ENCODE measurements around the gene USP4.
A peak's percentile ranks its signal among the peaks of the same experiment; 100 is the strongest.
"Not testable (repeated sequence)": the region's sequence is repeated elsewhere in the genome, so short reads cannot be mapped to it uniquely, and the experiment has no call there.

USP4 gene, protein sequence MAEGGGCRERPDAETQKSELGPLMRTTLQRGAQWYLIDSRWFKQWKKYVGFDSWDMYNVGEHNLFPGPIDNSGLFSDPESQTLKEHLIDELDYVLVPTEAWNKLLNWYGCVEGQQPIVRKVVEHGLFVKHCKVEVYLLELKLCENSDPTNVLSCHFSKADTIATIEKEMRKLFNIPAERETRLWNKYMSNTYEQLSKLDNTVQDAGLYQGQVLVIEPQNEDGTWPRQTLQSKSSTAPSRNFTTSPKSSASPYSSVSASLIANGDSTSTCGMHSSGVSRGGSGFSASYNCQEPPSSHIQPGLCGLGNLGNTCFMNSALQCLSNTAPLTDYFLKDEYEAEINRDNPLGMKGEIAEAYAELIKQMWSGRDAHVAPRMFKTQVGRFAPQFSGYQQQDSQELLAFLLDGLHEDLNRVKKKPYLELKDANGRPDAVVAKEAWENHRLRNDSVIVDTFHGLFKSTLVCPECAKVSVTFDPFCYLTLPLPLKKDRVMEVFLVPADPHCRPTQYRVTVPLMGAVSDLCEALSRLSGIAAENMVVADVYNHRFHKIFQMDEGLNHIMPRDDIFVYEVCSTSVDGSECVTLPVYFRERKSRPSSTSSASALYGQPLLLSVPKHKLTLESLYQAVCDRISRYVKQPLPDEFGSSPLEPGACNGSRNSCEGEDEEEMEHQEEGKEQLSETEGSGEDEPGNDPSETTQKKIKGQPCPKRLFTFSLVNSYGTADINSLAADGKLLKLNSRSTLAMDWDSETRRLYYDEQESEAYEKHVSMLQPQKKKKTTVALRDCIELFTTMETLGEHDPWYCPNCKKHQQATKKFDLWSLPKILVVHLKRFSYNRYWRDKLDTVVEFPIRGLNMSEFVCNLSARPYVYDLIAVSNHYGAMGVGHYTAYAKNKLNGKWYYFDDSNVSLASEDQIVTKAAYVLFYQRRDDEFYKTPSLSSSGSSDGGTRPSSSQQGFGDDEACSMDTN

DNA sequence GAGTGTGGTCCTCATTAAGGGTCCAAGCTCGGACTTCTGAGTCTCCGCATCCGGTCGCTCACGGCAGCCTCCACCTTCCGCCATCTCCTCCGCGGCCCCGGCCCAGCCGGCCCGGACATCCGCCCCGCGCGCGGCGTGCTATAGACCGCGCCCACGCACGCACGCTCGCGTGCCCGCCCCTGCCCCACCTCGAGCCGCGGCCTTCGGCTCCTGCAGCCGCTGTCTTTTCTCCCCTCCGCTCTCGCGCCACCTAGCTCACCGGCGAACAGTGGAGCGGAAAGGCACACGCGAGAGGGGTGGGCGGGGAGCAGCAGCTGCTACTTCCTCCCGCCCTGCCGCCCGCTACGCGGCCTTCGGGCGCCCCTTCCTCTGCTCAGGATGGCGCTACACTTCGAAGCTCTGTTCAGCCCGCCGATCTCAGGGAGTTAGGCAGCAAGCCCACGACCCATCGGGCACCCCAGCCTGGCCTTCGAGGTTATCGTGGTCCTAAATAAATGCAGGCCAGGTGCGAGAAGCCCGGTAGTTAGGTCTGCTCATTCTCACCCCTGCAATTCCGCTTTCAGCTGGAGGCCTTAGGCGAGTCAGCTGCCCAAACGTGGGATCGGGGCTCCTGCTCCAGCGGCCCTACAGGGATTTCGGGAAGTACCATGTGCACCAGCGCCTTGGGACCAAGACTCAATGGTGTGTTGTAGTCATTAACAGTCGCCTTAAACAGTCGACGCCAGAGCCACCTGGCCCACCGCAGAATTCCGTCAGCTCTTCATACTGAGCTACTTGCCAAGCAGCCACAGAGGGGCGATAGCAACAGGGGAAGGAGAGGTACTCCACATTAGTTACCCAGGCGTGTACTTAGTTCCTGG, at the start of gene USP4:
Gene USP4 (minus strand): TSS at position 113 of the 860 bp plus-strand sequence. CDS start 29 bp downstream, at position 84.
- peak; percentile 90 for DNase-seq (ENCODE audit: low spot score)

DNA sequence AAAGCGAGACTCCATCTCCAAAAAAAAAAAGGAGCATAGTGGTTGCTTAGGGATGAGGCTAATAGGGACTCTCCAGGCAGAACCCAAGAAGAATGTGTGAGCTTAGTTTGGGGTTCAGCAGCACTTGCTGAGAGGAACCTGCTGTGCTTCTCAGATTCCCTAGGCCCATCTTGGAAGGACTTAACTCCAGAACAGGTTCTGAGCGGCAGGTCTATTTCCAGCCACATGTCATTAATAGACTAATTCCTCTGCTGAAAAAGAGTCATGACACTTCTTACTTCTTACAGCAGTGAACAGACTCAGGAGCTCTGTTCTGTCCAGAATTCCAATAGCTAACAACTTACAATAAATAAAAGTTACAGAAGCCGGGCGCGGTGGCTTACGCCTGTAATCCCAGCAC, 49.4 kb upstream of the USP4 start:
- DNase-seq (ENCODE audit: low spot score) = no peak

DNA sequence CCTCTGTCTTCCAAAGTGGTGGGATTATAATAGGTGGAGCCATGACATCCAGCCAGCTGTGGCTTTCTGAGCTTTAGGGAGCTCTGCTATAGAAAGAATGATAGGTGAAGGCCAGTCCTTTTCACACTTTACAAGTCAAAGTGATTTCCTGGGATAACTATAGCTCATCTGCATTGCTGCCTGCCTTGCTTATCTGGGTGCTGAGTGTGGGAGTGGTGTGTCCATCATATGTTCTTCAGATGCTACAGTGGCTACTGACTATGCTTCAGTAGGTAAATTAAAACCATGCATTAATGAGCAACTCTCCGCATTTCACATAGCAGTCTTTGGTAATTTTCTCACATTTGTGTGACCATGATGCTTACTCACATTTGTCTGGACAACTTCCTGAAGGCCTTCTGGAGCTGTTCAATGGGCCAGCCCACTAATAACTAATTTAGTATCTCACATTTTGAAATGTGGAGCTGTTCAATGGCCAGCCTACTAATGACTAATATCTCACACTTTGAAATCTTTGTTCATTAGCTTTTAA, 48.5 kb upstream of the USP4 start:
- DNase-seq (ENCODE audit: low spot score) = no peak

DNA sequence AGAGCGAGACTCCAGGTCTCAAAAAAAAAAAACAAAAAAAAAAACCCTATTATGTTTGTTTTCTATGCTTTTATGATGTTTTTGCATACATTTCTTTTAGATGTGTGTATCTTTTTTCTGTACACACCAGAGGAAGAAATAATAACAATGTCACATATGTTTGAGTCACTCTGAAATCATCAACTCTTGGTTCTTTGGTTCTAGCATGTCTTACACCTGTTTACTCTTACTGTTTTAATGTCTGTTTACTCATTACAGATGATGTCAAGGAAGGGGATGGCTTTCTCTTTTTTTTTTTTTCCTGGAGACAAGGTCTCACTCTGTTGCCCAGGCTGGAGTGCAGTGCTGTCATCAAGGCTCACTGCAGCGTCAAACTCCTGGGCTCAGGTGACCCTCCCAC, 47.9 kb upstream of the USP4 start:
- no peak for DNase-seq (ENCODE audit: low spot score)

DNA sequence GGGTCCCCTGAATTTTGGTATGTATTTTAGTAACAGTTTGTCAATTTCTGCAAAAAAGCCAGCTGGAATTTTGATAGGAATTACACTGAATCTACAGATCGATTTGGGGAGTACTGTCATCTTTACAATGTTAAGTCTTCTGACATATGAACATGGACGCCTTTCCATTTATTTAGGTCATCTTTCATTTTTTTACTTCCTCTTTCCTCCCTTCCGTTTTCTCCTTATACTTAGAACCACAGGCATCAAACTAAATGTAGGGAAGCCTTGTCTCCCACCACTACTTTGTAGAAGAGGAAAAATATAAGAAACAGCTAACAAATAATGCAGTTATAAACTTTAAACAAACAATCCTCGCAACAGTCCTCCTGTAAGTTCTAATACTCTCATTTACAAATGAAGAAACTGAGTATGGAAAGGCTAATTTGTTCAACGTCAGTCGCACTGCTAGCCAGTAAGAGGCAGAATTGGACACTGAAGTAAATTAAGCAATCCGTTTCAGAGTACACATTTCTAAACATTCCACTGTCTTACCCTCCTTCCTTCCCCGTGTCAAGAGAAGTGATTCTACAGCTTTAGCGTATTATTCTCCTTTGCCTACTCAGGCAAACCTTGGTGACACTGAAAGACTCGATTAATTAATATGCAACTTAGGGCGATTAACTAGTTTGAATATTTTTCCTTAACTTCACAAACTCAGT, 46.4 kb upstream of the USP4 start:
- no peak for DNase-seq (ENCODE audit: low spot score)

DNA sequence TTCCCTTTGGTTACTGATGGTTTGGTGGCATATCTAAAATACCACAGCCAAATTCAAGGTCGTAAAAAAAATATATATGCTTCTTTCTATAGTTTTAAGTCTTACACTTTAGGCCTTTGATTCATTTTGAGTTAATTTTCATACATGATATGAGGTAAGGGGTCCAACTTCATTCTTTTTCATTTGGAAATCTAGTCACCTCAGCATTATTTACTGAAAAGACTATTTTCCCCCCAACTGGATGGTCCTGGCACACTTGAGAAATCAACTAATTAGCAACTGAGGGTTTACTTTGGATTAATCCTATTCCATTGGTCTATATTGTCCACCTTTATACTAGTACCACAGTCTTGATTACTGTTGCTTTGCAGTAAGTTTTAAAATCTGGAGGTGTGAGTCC, 45.8 kb upstream of the USP4 start:
- DNase-seq (ENCODE audit: low spot score) = no peak

DNA sequence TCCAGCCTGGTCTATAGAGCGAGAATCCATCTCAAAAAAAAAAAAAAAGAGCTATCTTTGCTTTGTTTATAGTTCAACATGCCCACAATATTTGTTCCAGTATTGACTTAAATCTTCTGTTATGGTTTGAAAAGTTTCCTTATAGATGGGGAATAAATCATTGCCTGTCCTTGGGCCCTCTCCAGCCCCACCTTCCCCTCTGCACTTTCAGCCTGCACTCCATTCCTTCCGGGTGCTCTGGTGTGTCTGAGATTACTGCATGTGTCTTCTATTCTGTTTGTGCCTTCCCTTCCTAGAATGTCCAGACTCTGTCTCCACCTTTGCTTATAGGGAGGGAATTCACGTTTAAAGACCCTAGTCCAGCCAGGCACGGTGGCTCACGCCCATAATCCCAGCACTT, 43.5 kb upstream of the USP4 start:
- no peak for DNase-seq (ENCODE audit: low spot score)

DNA sequence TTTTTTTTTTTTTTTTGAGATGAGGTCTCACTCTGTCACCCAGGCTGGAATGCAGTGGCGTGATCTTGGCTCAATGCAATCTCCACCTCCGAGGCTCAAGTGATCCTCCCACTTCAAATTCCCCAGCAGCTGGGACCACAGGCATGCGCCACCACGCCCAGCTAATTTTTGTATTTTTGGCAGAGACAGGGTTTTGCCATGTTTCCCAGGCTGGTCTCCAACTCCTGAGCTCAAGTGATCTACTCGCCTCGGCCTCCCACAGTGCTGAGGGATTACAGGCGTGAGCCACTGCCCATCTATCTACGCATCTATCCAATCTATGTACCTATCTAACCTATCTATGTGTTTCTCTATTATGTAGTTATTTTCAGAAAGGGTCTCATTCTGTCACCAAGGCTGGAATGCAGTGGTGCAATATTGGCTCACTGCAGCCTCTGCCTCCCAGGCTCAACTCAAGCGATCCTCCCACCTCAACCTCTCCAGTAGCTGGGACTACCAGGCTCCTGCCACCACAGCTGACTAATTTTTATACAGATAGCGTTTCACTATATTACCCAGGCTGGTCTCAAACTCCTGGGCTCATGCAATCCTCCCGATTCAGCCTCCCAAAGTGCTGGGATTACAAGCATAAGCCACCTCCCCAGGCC, 38.5 kb upstream of the USP4 start:
- peak; percentile 18 for DNase-seq (ENCODE audit: low spot score)

DNA sequence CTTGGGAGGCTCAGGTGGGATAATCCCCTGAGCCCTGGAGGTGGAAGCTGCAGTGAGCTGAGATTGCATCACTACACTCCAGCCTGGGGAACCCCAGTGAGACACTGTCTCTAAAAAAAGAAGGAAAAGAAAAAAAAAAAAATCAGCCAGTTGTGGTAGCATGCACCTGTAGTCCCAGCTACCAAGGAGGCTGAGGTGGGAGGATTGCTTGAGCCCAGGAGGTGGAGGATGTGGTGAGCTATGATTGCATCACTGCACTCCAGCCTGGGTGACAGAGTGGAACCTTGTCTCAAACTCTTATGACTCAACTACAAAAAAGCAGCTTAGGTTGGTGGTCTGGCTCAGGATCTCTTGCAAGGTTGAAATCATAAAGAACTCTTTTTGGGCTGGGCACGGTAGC, 37.6 kb upstream of the USP4 start:
- DNase-seq (ENCODE audit: low spot score) = no peak

DNA sequence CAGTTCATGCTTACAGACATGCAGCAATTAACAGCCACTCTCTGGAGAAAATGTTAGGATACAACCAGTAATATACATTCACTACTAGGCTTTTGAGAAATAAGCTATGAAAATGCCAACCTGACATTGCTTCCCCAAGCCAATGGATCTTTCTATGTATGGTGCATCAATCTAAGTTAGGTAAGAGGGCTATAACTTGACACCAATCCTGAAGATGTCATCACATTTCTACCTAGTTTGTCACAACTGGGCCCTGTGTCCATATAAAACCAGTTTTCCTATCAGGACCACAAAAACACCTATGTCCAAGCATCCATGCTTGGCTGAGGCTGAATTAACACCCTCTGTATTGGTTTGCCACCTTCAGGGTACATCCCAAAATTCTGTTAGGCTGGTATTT, 32.1 kb upstream of the USP4 start:
- no peak for DNase-seq (ENCODE audit: low spot score)

DNA sequence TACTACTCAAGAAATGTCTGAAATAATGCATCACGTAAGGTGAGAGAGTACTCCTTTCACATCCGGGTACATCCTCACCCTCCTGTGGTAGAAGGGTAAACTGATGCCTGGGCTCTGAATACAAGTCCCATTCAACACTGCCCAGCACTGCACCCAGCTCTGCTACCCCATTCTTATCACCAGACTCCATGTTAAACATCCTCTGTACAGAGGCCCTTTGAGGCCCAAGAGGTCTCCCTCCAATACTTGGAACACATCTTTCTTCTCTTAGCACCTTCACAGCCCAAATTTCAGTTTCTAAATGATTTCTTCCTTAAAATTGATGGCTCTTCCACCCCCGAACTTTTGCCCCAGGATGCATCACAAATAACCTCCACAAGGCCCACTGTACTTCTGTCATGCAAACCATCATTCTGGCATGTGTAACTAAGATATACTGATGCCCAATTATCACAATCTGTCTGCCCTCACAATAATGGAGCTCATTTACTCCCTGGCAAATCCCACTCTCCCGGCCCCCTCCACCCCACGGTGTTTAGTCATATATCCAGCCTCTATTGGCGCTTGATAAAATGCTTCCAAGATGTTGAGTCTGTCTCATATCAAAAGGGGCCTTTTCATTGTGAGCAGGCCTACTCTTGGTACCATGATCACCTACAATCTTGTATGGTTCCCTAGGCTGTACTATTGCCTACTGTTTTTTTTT, 30.9 kb upstream of the USP4 start:
- no peak for DNase-seq (ENCODE audit: low spot score)

DNA sequence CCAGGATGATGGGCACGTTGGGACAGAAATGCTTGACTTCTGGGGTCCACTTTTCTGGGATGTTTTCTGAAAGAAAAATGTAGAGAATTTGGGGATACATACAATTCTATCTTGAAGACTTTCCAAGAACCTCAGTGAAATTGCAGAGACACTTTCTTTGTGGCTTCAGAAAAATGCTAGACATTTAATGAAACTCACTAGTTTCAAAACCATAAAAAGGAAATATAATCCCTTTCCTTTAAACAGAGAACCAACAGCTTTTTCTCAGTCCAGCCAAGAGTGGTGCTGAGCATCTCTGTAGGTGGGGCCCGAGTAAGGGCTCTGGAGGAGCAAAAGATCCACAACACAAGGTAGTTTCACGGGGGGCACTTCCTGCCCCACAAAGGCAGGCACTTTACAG, 22.7 kb upstream of the USP4 start:
- DNase-seq (ENCODE audit: low spot score) = no peak

DNA sequence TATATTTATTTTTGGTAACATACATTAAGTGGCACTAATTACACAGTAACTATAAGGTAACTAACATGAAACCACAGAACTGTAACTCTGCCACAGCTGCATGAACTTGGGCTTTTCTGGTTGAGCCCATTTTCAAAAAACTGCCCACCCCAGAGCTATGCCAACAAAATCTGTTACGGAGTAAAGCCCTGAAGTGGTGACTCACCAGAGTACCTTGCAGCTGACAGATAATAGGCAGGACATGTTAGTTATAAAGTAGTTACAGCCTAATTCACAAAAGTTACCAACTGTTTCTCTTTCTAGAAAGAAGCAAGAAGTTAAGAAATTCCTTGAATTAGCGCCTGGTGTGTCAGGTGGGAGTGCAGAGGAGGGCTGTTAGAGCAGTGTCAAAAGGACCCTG, 19.8 kb upstream of the USP4 start:
- peak; percentile 37 for DNase-seq (ENCODE audit: low spot score)

DNA sequence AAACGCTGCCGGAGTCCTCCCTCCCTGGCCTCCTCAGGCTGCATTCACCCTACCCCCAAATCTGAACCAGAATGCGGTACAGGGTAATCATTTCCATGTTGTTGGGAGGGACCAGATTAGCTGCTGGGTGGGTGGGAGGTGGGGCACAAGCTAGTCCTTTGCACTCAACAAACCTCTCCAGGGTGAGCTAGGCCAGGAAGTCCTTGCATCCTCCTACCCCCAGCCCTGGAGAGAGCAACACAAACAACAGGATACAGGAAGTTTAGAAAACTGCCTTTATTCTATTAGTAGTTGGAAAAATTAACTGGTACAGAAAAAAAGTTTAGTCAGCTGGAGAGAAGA, 19.0 kb upstream of the USP4 start:
- no peak for DNase-seq (ENCODE audit: low spot score)

DNA sequence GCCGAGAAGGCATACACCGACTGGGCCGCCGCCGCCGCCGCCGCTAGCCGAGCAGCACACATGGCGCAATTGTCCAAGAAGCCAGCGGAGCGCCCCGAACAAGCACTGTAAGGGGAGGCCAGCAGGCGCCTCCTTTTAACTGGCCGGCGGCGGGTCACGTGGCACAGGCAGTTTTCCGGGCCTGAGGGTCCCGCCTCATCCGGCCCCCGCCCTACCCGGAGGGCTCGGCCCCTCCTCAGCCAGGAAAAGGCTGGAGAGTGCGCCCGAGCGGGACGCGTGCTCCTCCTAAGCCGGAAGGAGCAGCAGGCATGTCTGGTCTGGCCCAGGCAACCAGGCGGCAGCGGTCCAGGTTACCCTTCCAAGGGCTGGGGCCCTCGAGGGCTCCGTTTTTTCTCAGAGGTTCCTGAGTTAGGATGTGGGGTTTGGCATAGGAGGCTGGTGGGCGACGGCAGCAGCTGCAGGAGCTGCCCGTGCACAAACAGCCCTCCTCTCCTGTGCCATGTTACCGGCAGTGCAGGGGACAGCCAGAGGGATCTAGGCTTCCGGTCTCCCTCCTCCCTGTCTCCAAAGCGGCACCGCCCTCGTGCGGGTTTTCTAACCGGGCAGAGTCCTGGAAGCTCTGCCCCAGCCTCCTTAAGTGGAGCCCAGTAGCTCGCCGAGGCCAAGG, 18.5 kb upstream of the USP4 start, which contains the start of gene GPX1:
Gene GPX1 (minus strand): TSS at position 137 of the 667 bp plus-strand sequence. CDS start 75 bp downstream, at position 62.
- peak; percentile 94 for DNase-seq (ENCODE audit: low spot score)

DNA sequence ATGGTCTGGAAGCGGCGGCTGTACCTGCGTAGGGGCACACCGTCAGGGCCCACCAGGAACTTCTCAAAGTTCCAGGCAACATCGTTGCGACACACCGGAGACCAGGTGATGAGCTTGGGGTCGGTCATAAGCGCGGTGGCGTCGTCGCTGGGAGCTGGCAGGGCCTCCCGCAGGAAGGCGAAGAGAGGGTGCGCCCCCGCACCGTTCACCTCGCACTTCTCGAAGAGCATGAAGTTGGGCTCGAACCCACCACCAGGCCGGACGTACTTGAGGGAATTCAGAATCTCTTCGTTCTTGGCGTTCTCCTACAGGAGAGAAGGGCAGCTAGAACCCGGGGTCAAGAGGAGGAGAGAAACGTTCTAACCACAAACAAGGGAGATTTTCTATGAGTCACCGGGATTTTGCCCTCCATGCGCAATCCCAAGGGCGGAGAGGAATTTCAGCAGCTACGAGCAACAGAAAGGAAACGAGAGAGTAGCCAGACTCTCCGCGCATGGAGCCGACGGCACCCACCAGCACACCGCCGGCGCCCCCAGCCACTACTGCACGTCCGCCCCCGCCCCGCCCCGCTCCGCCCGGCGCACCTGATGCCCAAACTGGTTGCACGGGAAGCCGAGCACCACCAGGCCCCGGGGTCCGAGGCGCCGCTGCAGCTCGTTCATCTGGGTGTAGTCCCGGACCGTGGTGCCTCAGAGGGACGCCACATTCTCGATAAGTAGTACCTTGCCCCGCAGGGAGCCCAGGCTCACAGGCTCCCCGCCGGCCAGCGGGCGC, 17.8 kb upstream of the USP4 start:
- DNase-seq (ENCODE audit: low spot score) = peak; percentile 49

DNA sequence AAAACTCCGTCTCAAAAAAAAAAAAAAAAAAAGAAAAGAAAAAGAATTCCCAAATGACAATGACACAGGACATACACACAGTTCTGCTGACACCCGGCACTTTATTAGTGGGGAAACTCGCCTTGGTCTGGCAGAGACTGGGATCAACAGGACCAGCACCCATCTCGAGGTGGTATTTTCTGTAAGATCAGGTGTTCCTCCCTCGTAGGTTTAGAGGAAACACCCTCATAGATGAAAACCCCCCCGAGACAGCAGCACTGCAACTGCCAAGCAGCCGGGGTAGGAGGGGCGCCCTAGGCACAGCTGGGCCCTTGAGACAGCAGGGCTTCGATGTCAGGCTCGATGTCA, 17.2 kb upstream of the USP4 start:
- not testable (repeated sequence) for DNase-seq (ENCODE audit: low spot score)

DNA sequence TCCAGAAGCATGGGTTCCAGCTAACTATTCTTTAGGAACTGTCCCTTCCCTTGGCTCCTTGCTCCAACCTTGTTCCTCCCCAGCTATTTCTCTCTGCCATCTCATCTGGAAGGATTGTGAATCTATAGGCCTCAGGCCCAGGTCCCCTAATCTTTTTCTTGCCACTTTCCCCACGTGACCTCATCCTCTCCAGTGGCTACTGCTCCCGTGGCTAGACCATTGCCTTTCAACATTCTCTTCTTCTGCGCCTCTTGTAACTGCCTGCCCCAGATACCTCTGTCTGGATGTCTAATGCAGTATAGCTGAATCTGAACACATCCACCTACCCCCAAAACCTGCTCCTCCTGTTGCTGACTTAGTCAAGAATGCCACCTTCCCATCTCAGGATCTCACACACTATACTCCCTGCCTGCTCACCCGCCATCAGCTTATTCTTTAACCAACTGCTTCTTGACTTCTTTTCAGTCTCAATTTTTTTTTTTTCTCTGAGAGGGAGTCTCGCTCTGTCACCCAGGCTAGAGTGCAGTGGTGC, 13.1 kb upstream of the USP4 start:
- no peak for DNase-seq (ENCODE audit: low spot score)

DNA sequence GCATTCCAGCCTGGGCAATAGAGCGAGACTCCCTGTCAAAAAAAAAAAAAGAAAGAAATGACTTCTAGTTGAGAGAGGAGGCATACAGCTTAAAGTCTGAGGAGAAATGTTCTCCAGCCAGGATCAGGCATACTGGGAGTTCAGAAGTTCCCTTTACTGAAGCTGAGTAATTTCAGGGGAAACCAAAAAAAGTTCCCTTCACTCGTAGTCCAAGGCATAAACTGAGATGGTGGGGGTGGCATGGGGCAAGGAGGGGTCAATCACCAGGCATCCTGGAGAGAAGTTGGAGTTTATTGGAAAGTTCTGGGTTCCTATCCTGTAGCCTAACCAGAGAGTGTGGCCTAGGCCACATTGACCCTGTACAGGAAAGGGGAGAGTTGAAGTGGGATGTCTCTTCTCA, 12.4 kb upstream of the USP4 start:
- DNase-seq (ENCODE audit: low spot score) = no peak
